DOHH2 (cell line): ENCODE measurements around the gene PSG7.
"Not testable (repeated sequence)": the region's sequence is repeated elsewhere in the genome, so short reads cannot be mapped to it uniquely, and the experiment has no call there.

Source experiments
- CTCF ChIP-seq: fragments of 200-600 bp; sonication (generic); IDR thresholded peaks from one replicate; pipeline ENCODE4 v1.5.1; 2014; ENCODE audit warnings: antibody characterized with exemption, mild to moderate bottlenecking, low read depth, low read length; ENCODE audit not compliant: poor library complexity, severe bottlenecking
- EZH2phosphoT487 ChIP-seq: fragments of 200-600 bp; sonication (generic); IDR thresholded peaks from 2 replicates; pipeline ENCODE4 v1.6.1; 2017; ENCODE audit warnings: borderline replicate concordance, mild to moderate bottlenecking, antibody characterized with exemption, low read length, moderate library complexity, mixed read lengths

DNA sequence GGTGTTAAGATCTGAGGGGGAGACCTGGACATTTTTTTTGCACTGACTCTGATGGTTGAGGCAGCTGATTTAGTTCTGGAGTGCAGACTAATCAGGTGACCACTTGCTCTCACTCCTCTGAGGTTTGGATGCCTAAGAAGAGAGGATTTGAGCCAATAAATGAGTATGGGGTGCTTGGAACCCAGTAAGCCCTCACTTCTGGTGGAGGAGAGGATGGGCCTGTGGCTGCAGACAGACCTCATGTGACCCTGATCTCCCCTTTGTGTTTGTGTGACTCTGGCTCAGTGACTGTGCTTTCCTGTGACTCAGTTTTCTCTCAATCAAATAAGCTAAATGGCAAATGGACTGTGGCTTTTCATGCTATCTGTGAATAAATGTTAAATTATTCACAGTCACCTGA, 2.8 kb downstream of the PSG7 start:
- TF ChIP-seq CTCF, EZH2phosphoT487: not testable (repeated sequence)
